Ovary (tissue), 9 donors: Measurements from ENCODE around the gene DIS3L. TPM values are rescaled to one million over a fixed set of nuclear protein-coding genes. Genes with fewer than 3 reads are reported as not detected.
"Not testable (repeated sequence)": the region's sequence is repeated elsewhere in the genome, so short reads cannot be mapped to it uniquely, and the experiment has no call there.

Source experiments
- DNase-seq, 5 donors: peaks; one replicate each; pipeline ENCODE4 v3.0.0-alpha.2; 2019 to 2020
- H3K27ac ChIP-seq, 2 donors: fragments of 200-600 bp; one replicate each; pipeline versions ENCODE4 v1.5.1 to v1.8.0; 2019 to 2022
- H3K27me3 ChIP-seq: fragments of 200-600 bp; one replicate; pipeline ENCODE4 v1.8.0; 2022
- H3K36me3 ChIP-seq: fragments of 200-600 bp; sonication (generic); one replicate; pipeline ENCODE4 v1.5.1; 2019
- H3K4me1 ChIP-seq: one replicate; pipeline ENCODE4 v1.8.1; 2013; ENCODE audit warnings: mild to moderate bottlenecking, moderate library complexity; ENCODE audit not compliant: insufficient read depth
- H3K4me3 ChIP-seq: fragments of 200-600 bp; sonication (generic); one replicate; pipeline ENCODE4 v1.5.1; 2017
- H3K9me3 ChIP-seq, 2 donors: fragments of 200-600 bp in 1 of 2; sonication (generic) in 1 of 2; one replicate each; pipeline versions ENCODE4 v1.5.1 to v1.8.1; 2013 to 2019; ENCODE audit warnings: mild to moderate bottlenecking in 1 of 2, moderate library complexity in 1 of 2
- CTCF ChIP-seq, 3 donors: fragments of 450-650 bp in 2 of 3; fragments of 200-600 bp in 1 of 3; IDR thresholded peaks; one replicate each; pipeline versions ENCODE4 v1.5.1 to v1.8.0; 2016 to 2022; ENCODE audit warnings: antibody characterized with exemption in 3 of 3, mild to moderate bottlenecking in 1 of 3
- EP300 ChIP-seq: sonication (generic); formaldehyde crosslinking; IDR thresholded peaks from one replicate; pipeline ENCODE4 v1.6.1; 2017; ENCODE audit warnings: antibody characterized with exemption
- POLR2A ChIP-seq: fragments of 450-650 bp; IDR thresholded peaks from one replicate; pipeline ENCODE4 v1.6.1; 2017; ENCODE audit warnings: antibody characterized with exemption, mild to moderate bottlenecking, moderate library complexity
- WGBS, 3 donors: extraction: QIAGEN DNeasy Blood & Tissue Kit in 1 of 3; methylation state at CpG; one replicate each; pipeline versions ENCODE4 v1.1.5 to v1.1.7; 2013 to 2017; 5-methylcytosine and 5-hydroxymethylcytosine counted together
- intact Hi-C, 4 donors: fragments of 100-400 bp; cut with DNase I; formaldehyde crosslinking; loops; one replicate each; pipeline versions ENCODE4 v1.11.0 to v1.15.1; 2022 to 2023
- polyA plus RNA-seq, 2 donors: library from polyadenylated mRNA; stranded (reverse); fragments of 200-250 nt in 1 of 2; fragments of 350-450 nt in 1 of 2; fragmentation: Illumina TruSeq in 1 of 2; extraction: RNeasy Lipid Tissue Mini Kit (QIAGEN cat#74804) in 1 of 2; gene quantifications; one replicate each; pipeline ENCODE4 v1.2.3, GENCODE V29; 2013 to 2014
- total RNA-seq, 7 donors: library from RNA; depleted of rRNA in 2 of 7; stranded (reverse); fragments of >200 nt in 2 of 7; fragmentation: NEBNext Ultra II Directional in 3 of 7; extraction: Animal tissue kit (Norgen Biotek cat#: 25700) in 3 of 7; gene quantifications; one replicate each; pipeline versions ENCODE4 v1.1.0 to v1.2.4, GENCODE V29; 2016 to 2023
- donor health status: DM: no; HTN: no; CAD: no; lungs with moderate emphysema.
- donor health status: DM: no; HTN: no; CAD: no.
- donor health status: Bipolar disorder and iron deficiency.
- donor health status: DM: yes; HTN: yes; CAD: no.
- donor health status: DM: no; HTN: no; CAD: no.
- donor health status: DM: yes; HTN: yes; CAD: no.

DIS3L gene
- total and polyA plus RNA-seq, 9 donors: 19.6 to 54.6 (median 31.9) TPM

GRCh38 chr15:66327736-66328135 lies 34.4 kb downstream of the DIS3L start:
- intact Hi-C loops: no loop called here
- Histone ChIP-seq H3K36me3 (no peaks in the 10 kb centered on the region), H3K4me1 (no peaks in the 10 kb centered on the region), H3K27ac (no peak overlapping the region), H3K4me3 (no peak overlapping the region), H3K27me3 (no peaks in the 10 kb centered on the region), H3K9me3 (no peaks in the 10 kb centered on the region)
- 92 to 96% (median 94%) methylated on average over 4 of the region's 4 CpGs for WGBS, 3 donors
- TF ChIP-seq CTCF (IDR thresholded peaks at IDR 0.05) (no peak), POLR2A (no peak), EP300 (no peak)
- DNase-seq: no peak

- Histone ChIP-seq H3K9me3 (no peaks in the 10 kb centered on the region), H3K36me3 (no peaks in the 10 kb centered on the region), H3K27ac (no peak overlapping the region), H3K4me1 (no peaks in the 10 kb centered on the region), H3K27me3 (no peaks in the 10 kb centered on the region), H3K4me3 (no peak overlapping the region)
- TF ChIP-seq CTCF (IDR thresholded peaks at IDR 0.05) (no peak), EP300 (no peak), POLR2A (no peak)
- 86 to 91% (median 88%) methylated on average over 14 of the region's 14 CpGs for WGBS, 3 donors
- DNase-seq: no peak
- intact Hi-C loops: no loop called here
Observed at GRCh38 chr15:66328771-66329170, 35.4 kb downstream of the DIS3L start.

GRCh38 chr15:66348530-66348929 lies 55.2 kb downstream of the DIS3L start:
- intact Hi-C loops, H3K4me1 ChIP-seq, DNase-seq, H3K27me3 ChIP-seq, H3K9me3 ChIP-seq, H3K36me3 ChIP-seq, H3K4me3 ChIP-seq, H3K27ac ChIP-seq: not testable (repeated sequence)
- WGBS, 3 donors: 49 to 70% (median 55%) methylated on average over 5 of the region's 5 CpGs

GRCh38 chr15:66356077-66356358 lies 62.6 kb downstream of the DIS3L start:
- TF ChIP-seq POLR2A: no peak
- no peak for TF ChIP-seq EP300
- TF ChIP-seq CTCF (IDR thresholded peaks at IDR 0.05): no peak
- WGBS, 3 donors: 1% methylated on average over 12 of the region's 12 CpGs
- intact Hi-C loops: no loop called here

GRCh38 chr15:66356359-66357236 lies 63.2 kb downstream of the DIS3L start, which contains the start of gene TIPIN:
TIPIN (minus strand) TSS chr15:66356685; CDS start chr15:66352947, 3,738 bp downstream.
- H3K9me3 ChIP-seq: no peaks in the 10 kb centered on the region
- peak within 1 kb of the TSS; percentile 75 for H3K4me3 ChIP-seq
- peaks cover 5% of the 10 kb centered on the region for H3K4me1 ChIP-seq
- H3K36me3 ChIP-seq: no peaks in the 10 kb centered on the region
- peak; percentile 97 to 99 (median 98) for DNase-seq
- 2 to 4% (median 3%) methylated on average over 51 of the region's 51 CpGs for WGBS, 3 donors
- peak within 1 kb of the TSS; percentile 71 to 75 for H3K27ac ChIP-seq
- H3K27me3 ChIP-seq: no peaks in the 10 kb centered on the region
- no peak for TF ChIP-seq EP300
- peak; percentile 44 for TF ChIP-seq POLR2A
- no peak for TF ChIP-seq CTCF (IDR thresholded peaks at IDR 0.05)
- intact Hi-C loops: no loop called here

More at GRCh38 chr15:66356077-66356358, 62.6 kb downstream of the DIS3L start:
- H3K36me3 ChIP-seq: no peaks in the 10 kb centered on the region
- DNase-seq: no peak
- peak overlapping the region; percentile 75 for H3K4me3 ChIP-seq
- H3K4me1 ChIP-seq: peaks cover 5% of the 10 kb centered on the region
- peak overlapping the region; percentile 71 to 75 for H3K27ac ChIP-seq
- H3K9me3 ChIP-seq: no peaks in the 10 kb centered on the region
- no peaks in the 10 kb centered on the region for H3K27me3 ChIP-seq
